SK-N-SH (cell line): Measurements from ENCODE around the gene EIF5A. TPM values are rescaled to one million over a fixed set of nuclear protein-coding genes. Genes with fewer than 3 reads are reported as not detected.
A peak's percentile ranks its signal among the peaks of the same experiment; 100 is the strongest.

Experiments used
- CTCF ChIA-PET: fragments of 300-600, 350-600 bp; formaldehyde crosslinking; extraction: SDS; loops from one replicate; lab custom pipeline; 2021; lab: Yijun Ruan, JAX
- POLR2A ChIA-PET: fragments of 350-600 bp; sonication (Branson Sonifier 250); formaldehyde crosslinking; extraction: SDS; loops from one replicate; lab custom pipeline; 2020; ENCODE audit warnings: antibody characterized with exemption, inconsistent platforms; lab: Yijun Ruan, JAX
- DNase-seq: peaks from one replicate; pipeline ENCODE4 v3.0.0; 2012
- H2AFZ ChIP-seq: fragments of 200-600 bp; sonication (generic); 2 replicates; pipeline ENCODE4 v1.8.1; 2016; ENCODE audit warnings: antibody characterized with exemption, mild to moderate bottlenecking, low read depth
- H3F3A ChIP-seq: fragments of 200-600 bp; sonication (generic); replicated peaks from 2 replicates; pipeline ENCODE3; 2016; ENCODE audit warnings: antibody characterized with exemption, mild to moderate bottlenecking; ENCODE audit not compliant: insufficient read depth
- H3K27ac ChIP-seq, 2 experiments: fragments of 200-500 bp in 1 of 2; fragments of 200-600 bp in 1 of 2; sonication (Bioruptor generic) in 1 of 2; sonication (generic), shearing (Covaris generic) in 1 of 2; 2 replicates each; pipeline versions ENCODE4 v1.5.1 to v1.6.1; 2014 to 2016; ENCODE audit warnings: low read depth in 2 of 2, inconsistent platforms in 1 of 2, low read length in 1 of 2, mild to moderate bottlenecking in 1 of 2, mixed read lengths in 1 of 2
- H3K27me3 ChIP-seq: fragments of 200-600 bp; sonication (generic), shearing (Covaris generic); 2 replicates; pipeline ENCODE4 v1.6.1; 2016; ENCODE audit warnings: mixed run types; ENCODE audit not compliant: insufficient read depth
- H3K36me3 ChIP-seq, 2 experiments: fragments of 200-500 bp in 1 of 2; fragments of 200-600 bp in 1 of 2; sonication (Bioruptor generic) in 1 of 2; sonication (generic) in 1 of 2; replicated peaks in 1 of 2; 2 replicates each; pipeline versions ENCODE3 to v1.5.1; 2014 to 2016; ENCODE audit warnings: low read length in 1 of 2, mild to moderate bottlenecking in 1 of 2; ENCODE audit not compliant: insufficient read depth in 2 of 2, control insufficient read depth in 1 of 2
- H3K4me1 ChIP-seq, 2 experiments: fragments of 200-500 bp in 1 of 2; fragments of 200-600 bp in 1 of 2; sonication (Bioruptor generic) in 1 of 2; sonication (generic), shearing (Covaris generic) in 1 of 2; 2 replicates each; pipeline versions ENCODE4 v1.5.1 to v1.6.1; 2014 to 2016; ENCODE audit warnings: low read depth in 1 of 2, low read length in 1 of 2, mixed run types in 1 of 2; ENCODE audit not compliant: insufficient read depth in 2 of 2, control insufficient read depth in 1 of 2
- H3K4me2 ChIP-seq: fragments of 200-600 bp; sonication (generic), shearing (Covaris generic); 2 replicates; pipeline ENCODE4 v1.6.1; 2017; ENCODE audit warnings: mixed run types
- H3K4me3 ChIP-seq, 2 experiments: fragments of 200-500 bp in 1 of 2; fragments of 200-600 bp in 1 of 2; sonication (Bioruptor generic) in 1 of 2; sonication (generic), shearing (Covaris generic) in 1 of 2; 2 replicates each; pipeline versions ENCODE4 v1.5.1 to v1.8.1; 2014 to 2016; ENCODE audit warnings: low read depth in 2 of 2, inconsistent platforms in 1 of 2, low read length in 1 of 2, mild to moderate bottlenecking in 1 of 2, mixed read lengths in 1 of 2, moderate library complexity in 1 of 2
- H3K79me2 ChIP-seq: fragments of 200-600 bp; sonication (generic); 2 replicates; pipeline ENCODE4 v1.8.1; 2017; ENCODE audit warnings: mild to moderate bottlenecking; ENCODE audit not compliant: insufficient read depth
- H3K9ac ChIP-seq: fragments of 200-600 bp; sonication (generic); 2 replicates; pipeline ENCODE4 v1.6.1; 2017; ENCODE audit warnings: mixed run types
- H3K9me2 ChIP-seq: fragments of 200-600 bp; sonication (generic); 2 replicates; pipeline ENCODE4 v1.6.1; 2017; ENCODE audit warnings: mixed run types
- H3K9me3 ChIP-seq: fragments of 200-600 bp; sonication (generic); 2 replicates; pipeline ENCODE4 v1.6.1; 2017; ENCODE audit warnings: mixed run types, mild to moderate bottlenecking, moderate library complexity
- H4K20me1 ChIP-seq: fragments of 200-600 bp; sonication (generic); 2 replicates; pipeline ENCODE4 v1.6.1; 2017; ENCODE audit warnings: mild to moderate bottlenecking, mixed run types; ENCODE audit not compliant: insufficient read depth
- CHD2 ChIP-seq: fragments of 150-350 bp; IDR thresholded peaks from 2 replicates; pipeline ENCODE4 v1.6.1; 2018; ENCODE audit warnings: low read length; ENCODE audit not compliant: partially characterized antibody
- CTCF ChIP-seq: fragments of 200-600 bp; sonication (generic); IDR thresholded peaks from 2 replicates; pipeline ENCODE4 v1.6.1; 2017; ENCODE audit warnings: antibody characterized with exemption, mild to moderate bottlenecking, moderate library complexity
- JUND ChIP-seq: IDR thresholded peaks from 2 replicates; pipeline ENCODE4 v1.4.0; 2012
- MAX ChIP-seq: IDR thresholded peaks from 2 replicates; pipeline ENCODE4 v1.4.0; 2012; ENCODE audit warnings: low read depth
- TAF1 ChIP-seq: IDR thresholded peaks from 2 replicates; pipeline ENCODE4 v1.6.1; 2012; ENCODE audit warnings: low read depth, mild to moderate bottlenecking, low read length, moderate library complexity, borderline replicate concordance
- TCF12 ChIP-seq: IDR thresholded peaks from 2 replicates; pipeline ENCODE4 v1.4.0; 2012
- USF1 ChIP-seq: IDR thresholded peaks from 2 replicates; pipeline ENCODE4 v1.4.0; 2012; ENCODE audit warnings: low read depth, borderline replicate concordance
- WGBS: methylation state at CpG from one replicate; pipeline ENCODE4 v1.1.6; 2017; ENCODE audit warnings: low lambda C conversion rate; 5-methylcytosine and 5-hydroxymethylcytosine counted together
- polyA plus RNA-seq, 3 experiments: library from polyadenylated mRNA; depleted of rRNA; stranded (reverse); fragments of >200 nt; gene quantifications; 2 replicates each; pipeline ENCODE4 v1.2.3, GENCODE V29; 2012

The EIF5A gene
- polyA plus RNA-seq, 1 of the 3 experiments (the other 2 are of a cell fraction) = 971 TPM

GRCh38 chr17:7294614-7295153 is 12.7 kb upstream of the EIF5A start, which contains the start of gene YBX2:
Gene YBX2 (minus strand): TSS chr17:7294639. CDS start chr17:7294500, 139 bp downstream.
- Histone ChIP-seq H4K20me1 (no peaks in the 10 kb centered on the region), H3K9me2 (no peaks in the 10 kb centered on the region), H3K4me3 (peak within 1 kb of the TSS; percentile 26 to 33), H3K27me3 (peaks cover 24% of the 10 kb centered on the region; the same call in 1 of the 2 replicates), H3K27ac (no peak within 1 kb of the TSS), H3K9me3 (no peaks in the 10 kb centered on the region), H3K4me1 (peaks cover 3 to 8% of the 10 kb centered on the region in 2 experiments; a peak in 1 of 4 replicates), H2AFZ (0 out of 2 replicates have a peak within 1 kb of the TSS, but pooled peaks have one; percentile 22), H3F3A (peaks cover 15% of the 10 kb centered on the region), H3K79me2 (no peaks in the 10 kb centered on the region), H3K9ac (no peak within 1 kb of the TSS)
- WGBS = 8% methylated on average over 10 of the region's 57 CpGs
- CTCF ChIA-PET = no interaction called here
- peak; percentile 97 for DNase-seq
- TF ChIP-seq MAX (peak; percentile 15; the same call in 1 of the 2 replicates), CHD2 (no peak), USF1 (peak; percentile 87)
- TF ChIP-seq, all 33 proteins: peak for 2
- POLR2A ChIA-PET = no interaction called here
- H3K36me3 ChIP-seq = no peaks in the 10 kb centered on the region
- H3K4me2 ChIP-seq = peak within 1 kb of the TSS; percentile 75

GRCh38 chr17:7295230-7296180 is 11.9 kb upstream of the EIF5A start:
- H3K9ac ChIP-seq = no peak overlapping the region
- POLR2A ChIA-PET = interaction anchor here (1.0 to 1.3 kb wide), 2 partner anchors 14 to 61 kb away, joined by 3 to 5 read pairs; partner anchors contain the start of genes DVL2 and SLC2A4

More at GRCh38 chr17:7295230-7296180, 11.9 kb upstream of the EIF5A start:
- DNase-seq = peak; percentile 14
- CTCF ChIA-PET = interaction anchor here (0.5 to 5.8 kb wide), 58 partner anchors 7 to 676 kb away, joined by 3 to 169 read pairs (median 6); partner anchors contain the start of genes ACADVL, ACAP1, CLDN7 and CTDNEP1
- Histone ChIP-seq H3K4me1 (peaks cover 3 to 8% of the 10 kb centered on the region in 2 experiments; a peak in 1 of 4 replicates), H3K9me2 (no peaks in the 10 kb centered on the region), H3K36me3 (no peaks in the 10 kb centered on the region), H3K79me2 (no peaks in the 10 kb centered on the region), H3F3A (peaks cover 15% of the 10 kb centered on the region), H3K4me3 (peak overlapping the region in 1 of 2 experiments; percentile 26; a peak in 2 of 4 replicates), H3K4me2 (peak overlapping the region; percentile 75), H2AFZ (0 out of 2 replicates have a peak overlapping the region, but pooled peaks have one; percentile 45), H4K20me1 (no peaks in the 10 kb centered on the region), H3K9me3 (no peaks in the 10 kb centered on the region), H3K27ac (no peak overlapping the region), H3K27me3 (peaks cover 24% of the 10 kb centered on the region; the same call in 1 of the 2 replicates)
- 90% methylated on average over 41 of the region's 42 CpGs for WGBS
- TF ChIP-seq TCF12 (no peak), TAF1 (no peak), MAX (no peak), JUND (no peak), CTCF (no peak)
